C4-2B (cell line): ENCODE data around the gene NCF1.
"Not testable (repeated sequence)": the region's sequence is repeated elsewhere in the genome, so short reads cannot be mapped to it uniquely, and the experiment has no call there.

ENCODE experiments used
- ZFX ChIP-seq: fragments of 450-650 bp; IDR thresholded peaks from 2 replicates; pipeline ENCODE4 v1.6.1; 2017
- TF ChIP-seq, protein P1 (sequence below): fragments of 450-650 bp; conservative IDR thresholded peaks from 2 replicates; pipeline ENCODE4 v1.5.1; 2017; ENCODE audit warnings: mild to moderate bottlenecking

DNA sequence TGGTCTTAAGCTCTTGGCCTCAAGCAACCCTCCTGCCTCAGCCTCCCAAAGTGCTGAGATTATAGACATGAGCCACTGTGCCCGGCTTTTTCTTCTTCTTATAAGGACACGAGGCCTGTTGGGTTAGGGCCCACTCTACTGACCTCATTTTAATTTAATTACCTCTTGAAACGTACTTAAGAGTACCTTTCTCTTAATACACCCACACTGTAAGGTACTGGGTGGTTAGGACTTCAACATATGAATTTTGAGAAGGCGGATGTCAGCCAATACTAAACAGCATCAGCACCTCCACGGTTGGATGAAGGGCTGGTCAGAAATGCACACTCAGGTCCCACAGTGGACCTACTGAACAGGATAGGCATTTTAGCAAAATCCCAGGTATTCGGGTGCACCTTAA lies 7.9 kb downstream of the NCF1 start:
- TF ChIP-seq, protein P1, sequence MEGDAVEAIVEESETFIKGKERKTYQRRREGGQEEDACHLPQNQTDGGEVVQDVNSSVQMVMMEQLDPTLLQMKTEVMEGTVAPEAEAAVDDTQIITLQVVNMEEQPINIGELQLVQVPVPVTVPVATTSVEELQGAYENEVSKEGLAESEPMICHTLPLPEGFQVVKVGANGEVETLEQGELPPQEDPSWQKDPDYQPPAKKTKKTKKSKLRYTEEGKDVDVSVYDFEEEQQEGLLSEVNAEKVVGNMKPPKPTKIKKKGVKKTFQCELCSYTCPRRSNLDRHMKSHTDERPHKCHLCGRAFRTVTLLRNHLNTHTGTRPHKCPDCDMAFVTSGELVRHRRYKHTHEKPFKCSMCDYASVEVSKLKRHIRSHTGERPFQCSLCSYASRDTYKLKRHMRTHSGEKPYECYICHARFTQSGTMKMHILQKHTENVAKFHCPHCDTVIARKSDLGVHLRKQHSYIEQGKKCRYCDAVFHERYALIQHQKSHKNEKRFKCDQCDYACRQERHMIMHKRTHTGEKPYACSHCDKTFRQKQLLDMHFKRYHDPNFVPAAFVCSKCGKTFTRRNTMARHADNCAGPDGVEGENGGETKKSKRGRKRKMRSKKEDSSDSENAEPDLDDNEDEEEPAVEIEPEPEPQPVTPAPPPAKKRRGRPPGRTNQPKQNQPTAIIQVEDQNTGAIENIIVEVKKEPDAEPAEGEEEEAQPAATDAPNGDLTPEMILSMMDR: not testable (repeated sequence)
- not testable (repeated sequence) for TF ChIP-seq ZFX
